Osteocyte (in vitro differentiated cells): ENCODE data around the gene ELAVL3. TPM values are rescaled to one million over a fixed set of nuclear protein-coding genes. Genes with fewer than 3 reads are reported as not detected.
"Not testable (repeated sequence)": the region's sequence is repeated elsewhere in the genome, so short reads cannot be mapped to it uniquely, and the experiment has no call there.

Source experiments
- DNase-seq: peaks from one replicate; pipeline ENCODE4 v3.0.0; 2021; ENCODE audit warnings: mixed read lengths; ENCODE audit not compliant: unreplicated experiment; ENCODE audit errors: extremely low spot score
- H3K27ac Mint-ChIP-seq: one replicate; pipeline ENCODE4 v1.8.0; 2021; ENCODE audit warnings: mild to moderate bottlenecking, mixed read lengths; ENCODE audit not compliant: unreplicated experiment
- H3K27me3 Mint-ChIP-seq: one replicate; pipeline ENCODE4 v1.8.0; 2021; ENCODE audit warnings: mixed read lengths; ENCODE audit not compliant: unreplicated experiment
- H3K36me3 Mint-ChIP-seq: one replicate; pipeline ENCODE4 v1.8.0; 2021; ENCODE audit warnings: mixed read lengths; ENCODE audit not compliant: unreplicated experiment
- H3K4me1 Mint-ChIP-seq: one replicate; pipeline ENCODE4 v1.8.0; 2021; ENCODE audit warnings: mixed read lengths; ENCODE audit not compliant: unreplicated experiment
- H3K4me3 Mint-ChIP-seq: one replicate; pipeline ENCODE4 v1.8.0; 2021; ENCODE audit warnings: mild to moderate bottlenecking, moderate library complexity, mixed read lengths; ENCODE audit not compliant: unreplicated experiment
- H3K9me3 Mint-ChIP-seq: one replicate; pipeline ENCODE4 v1.8.0; 2021; ENCODE audit warnings: mixed read lengths; ENCODE audit not compliant: unreplicated experiment
- CTCF ChIP-seq: fragments of 200-600 bp; sonication (generic); IDR thresholded peaks from 2 replicates; pipeline ENCODE4 v1.5.0; 2021; ENCODE audit warnings: antibody characterized with exemption, mild to moderate bottlenecking, moderate library complexity
- total RNA-seq: library from RNA; stranded (reverse); gene quantifications from 2 replicates; pipeline ENCODE4 v1.2.1, GENCODE V29; 2021

The ELAVL3 gene
- total RNA-seq, 1 donor from 2014 or later, result not detected

- no peaks in the 10 kb centered on the region for H3K27me3 Mint-ChIP-seq
- no peak overlapping the region for H3K4me3 Mint-ChIP-seq
- no peak for TF ChIP-seq CTCF
- H3K4me1 Mint-ChIP-seq, result no peaks in the 10 kb centered on the region
- no peak for DNase-seq
- no peak overlapping the region for H3K27ac Mint-ChIP-seq
- no peaks in the 10 kb centered on the region for H3K9me3 Mint-ChIP-seq
- no peaks in the 10 kb centered on the region for H3K36me3 Mint-ChIP-seq
These were observed 17.5 kb downstream of the ELAVL3 start for GRCh38 chr19:11463391-11463790.

GRCh38 chr19:11461453-11461852, 19.4 kb downstream of the ELAVL3 start:
- no peak for TF ChIP-seq CTCF
- H3K4me3 Mint-ChIP-seq, result no peak overlapping the region
- H3K27ac Mint-ChIP-seq, result no peak overlapping the region
- no peak for DNase-seq
- H3K36me3 Mint-ChIP-seq, result no peaks in the 10 kb centered on the region
- no peaks in the 10 kb centered on the region for H3K4me1 Mint-ChIP-seq
- no peaks in the 10 kb centered on the region for H3K27me3 Mint-ChIP-seq
- H3K9me3 Mint-ChIP-seq, result no peaks in the 10 kb centered on the region

- H3K27me3 Mint-ChIP-seq, result no peaks in the 10 kb centered on the region
- H3K36me3 Mint-ChIP-seq, result no peaks in the 10 kb centered on the region
- H3K9me3 Mint-ChIP-seq, result no peaks in the 10 kb centered on the region
- no peak overlapping the region for H3K27ac Mint-ChIP-seq
- peak; percentile 30 for TF ChIP-seq CTCF
- H3K4me3 Mint-ChIP-seq, result no peak overlapping the region
- H3K4me1 Mint-ChIP-seq, result no peaks in the 10 kb centered on the region
- no peak for DNase-seq
These were observed 20.6 kb downstream of the ELAVL3 start for GRCh38 chr19:11460207-11460606.

GRCh38 chr19:11458912-11459311, 21.9 kb downstream of the ELAVL3 start:
- not testable (repeated sequence) for DNase-seq, H3K36me3 Mint-ChIP-seq, H3K4me3 Mint-ChIP-seq, H3K27me3 Mint-ChIP-seq, H3K27ac Mint-ChIP-seq, H3K9me3 Mint-ChIP-seq, H3K4me1 Mint-ChIP-seq

GRCh38 chr19:11458236-11458900, 22.5 kb downstream of the ELAVL3 start:
- H3K27me3 Mint-ChIP-seq, result no peaks in the 10 kb centered on the region
- no peak for DNase-seq
- H3K9me3 Mint-ChIP-seq, result no peaks in the 10 kb centered on the region
- no peak overlapping the region for H3K4me3 Mint-ChIP-seq
- no peak for TF ChIP-seq CTCF
- H3K36me3 Mint-ChIP-seq, result no peaks in the 10 kb centered on the region
- no peaks in the 10 kb centered on the region for H3K4me1 Mint-ChIP-seq
- no peak overlapping the region for H3K27ac Mint-ChIP-seq

GRCh38 chr19:11457831-11458230, 23.0 kb downstream of the ELAVL3 start:
- no peaks in the 10 kb centered on the region for H3K36me3 Mint-ChIP-seq
- no peak for TF ChIP-seq CTCF
- no peaks in the 10 kb centered on the region for H3K27me3 Mint-ChIP-seq
- no peak for DNase-seq
- H3K9me3 Mint-ChIP-seq, result no peaks in the 10 kb centered on the region
- no peak overlapping the region for H3K4me3 Mint-ChIP-seq
- no peaks in the 10 kb centered on the region for H3K4me1 Mint-ChIP-seq
- no peak overlapping the region for H3K27ac Mint-ChIP-seq
